Measurements from ENCODE around the gene TRRAP.

- TF ChIP-seq CTCF (IDR thresholded peaks at IDR 0.05) (no peak), POLR2A (IDR thresholded peaks at IDR 0.05) (no peak)
Observed at GRCh38 chr7:99011341-99011705, 133.0 kb downstream of the TRRAP start.

All from esophagus squamous epithelium (tissue), 4 donors.